ENCODE results near the gene AAGAB.
"Not testable (repeated sequence)": the region's sequence is repeated elsewhere in the genome, so short reads cannot be mapped to it uniquely, and the experiment has no call there.

AAGAB gene

DNA sequence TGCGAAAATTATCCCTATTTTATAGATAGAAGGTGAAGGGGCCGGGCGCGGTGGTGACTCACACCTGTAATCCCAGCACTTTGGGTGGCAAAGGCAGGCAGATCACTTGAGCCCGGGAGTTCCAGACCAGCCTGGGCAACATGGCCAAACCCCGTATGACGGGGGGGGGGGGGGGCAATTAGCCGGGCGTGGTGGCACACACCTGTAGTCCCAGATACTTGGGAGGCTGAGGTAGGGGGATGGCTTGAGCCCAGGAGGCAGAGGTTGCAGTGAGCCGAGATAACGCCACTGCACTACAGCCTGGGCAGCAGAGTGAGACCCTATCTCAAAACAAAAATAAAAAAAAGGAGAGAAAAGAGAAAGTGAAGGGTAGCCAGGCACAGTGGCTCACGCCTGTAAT, 1.4 kb downstream of the AAGAB start:
- TF ChIP-seq, protein P1, sequence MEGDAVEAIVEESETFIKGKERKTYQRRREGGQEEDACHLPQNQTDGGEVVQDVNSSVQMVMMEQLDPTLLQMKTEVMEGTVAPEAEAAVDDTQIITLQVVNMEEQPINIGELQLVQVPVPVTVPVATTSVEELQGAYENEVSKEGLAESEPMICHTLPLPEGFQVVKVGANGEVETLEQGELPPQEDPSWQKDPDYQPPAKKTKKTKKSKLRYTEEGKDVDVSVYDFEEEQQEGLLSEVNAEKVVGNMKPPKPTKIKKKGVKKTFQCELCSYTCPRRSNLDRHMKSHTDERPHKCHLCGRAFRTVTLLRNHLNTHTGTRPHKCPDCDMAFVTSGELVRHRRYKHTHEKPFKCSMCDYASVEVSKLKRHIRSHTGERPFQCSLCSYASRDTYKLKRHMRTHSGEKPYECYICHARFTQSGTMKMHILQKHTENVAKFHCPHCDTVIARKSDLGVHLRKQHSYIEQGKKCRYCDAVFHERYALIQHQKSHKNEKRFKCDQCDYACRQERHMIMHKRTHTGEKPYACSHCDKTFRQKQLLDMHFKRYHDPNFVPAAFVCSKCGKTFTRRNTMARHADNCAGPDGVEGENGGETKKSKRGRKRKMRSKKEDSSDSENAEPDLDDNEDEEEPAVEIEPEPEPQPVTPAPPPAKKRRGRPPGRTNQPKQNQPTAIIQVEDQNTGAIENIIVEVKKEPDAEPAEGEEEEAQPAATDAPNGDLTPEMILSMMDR (IDR thresholded peaks at IDR 0.05; ENCODE audit: insufficient read depth, low read depth, low read length, missing control alignments) = no peak
- H3K4me3 ChIP-seq (ENCODE audit: low read depth, low read length) = peak overlapping the region; percentile 79
- DNase-seq (ENCODE audit: low read depth) = no peak

DNA sequence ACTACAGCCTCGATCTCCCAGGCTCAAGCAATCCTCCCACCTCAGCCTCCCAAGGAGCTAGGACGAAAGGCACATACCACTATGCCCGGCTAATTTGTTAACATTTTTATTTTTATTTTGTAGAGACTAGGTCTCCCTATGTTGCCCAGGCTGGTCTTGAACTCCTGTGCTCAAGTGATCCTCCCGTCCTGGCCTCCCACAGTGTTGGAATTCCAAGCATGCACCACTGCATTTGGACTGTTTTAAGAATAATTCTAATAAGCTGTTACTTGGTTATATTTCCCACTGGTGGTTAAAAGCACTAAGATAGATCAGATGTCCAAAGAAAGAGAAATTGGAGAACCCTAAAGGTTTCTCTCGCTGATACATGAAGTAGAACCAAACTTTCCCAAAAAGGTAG, 3.1 kb downstream of the AAGAB start:
- TF ChIP-seq, protein P1 (IDR thresholded peaks at IDR 0.05; ENCODE audit: insufficient read depth, low read depth, low read length, missing control alignments) = no peak
- H3K4me3 ChIP-seq (ENCODE audit: low read depth, low read length) = no peak overlapping the region
- no peak for DNase-seq (ENCODE audit: low read depth)

DNA sequence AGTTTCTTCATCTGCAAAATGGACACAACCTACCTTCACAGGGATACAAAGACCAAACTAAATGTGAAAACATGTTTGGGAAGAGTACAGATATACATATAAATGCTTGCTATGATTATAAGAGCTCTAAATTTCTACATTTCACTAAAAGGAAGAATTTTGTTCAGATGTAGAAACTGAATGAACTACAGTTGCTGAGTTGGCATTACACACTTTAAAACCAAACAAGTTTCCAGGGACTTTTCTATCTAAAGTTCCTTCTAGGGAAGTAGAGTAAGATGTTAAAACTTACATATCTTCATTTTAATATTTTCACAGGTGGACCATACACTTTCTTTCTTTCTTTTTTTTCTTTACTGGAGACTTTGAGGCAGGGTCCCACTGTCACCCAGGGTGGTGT, 4.6 kb downstream of the AAGAB start:
- H3K4me3 ChIP-seq (ENCODE audit: low read depth, low read length) = no peak overlapping the region
- no peak for DNase-seq (ENCODE audit: low read depth)
- TF ChIP-seq, protein P1 (IDR thresholded peaks at IDR 0.05; ENCODE audit: insufficient read depth, low read depth, low read length, missing control alignments) = no peak

DNA sequence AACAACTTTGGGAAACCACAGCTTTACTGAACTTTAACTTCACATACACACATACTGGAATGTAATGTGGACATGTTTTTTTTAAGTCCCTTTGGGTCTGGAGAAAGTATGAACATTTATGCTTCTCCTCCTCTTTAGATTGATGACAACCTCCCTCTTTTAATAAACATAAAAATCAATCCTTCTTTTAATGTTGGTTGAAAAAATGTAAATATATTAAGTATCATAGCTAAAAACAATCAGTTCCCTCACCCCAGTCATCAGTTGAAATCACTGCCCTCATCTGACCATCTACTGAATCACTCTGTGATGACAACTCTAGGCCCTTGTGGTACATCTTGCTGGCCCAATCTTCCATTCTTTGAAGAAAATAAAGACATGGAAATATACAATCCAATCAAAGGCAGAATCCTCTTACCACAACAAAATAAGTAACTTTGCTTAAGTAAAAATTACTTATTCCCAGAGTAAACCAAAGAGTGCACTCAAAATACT, 6.4 kb downstream of the AAGAB start:
- no peak for DNase-seq (ENCODE audit: low read depth)
- H3K4me3 ChIP-seq (ENCODE audit: low read depth, low read length) = no peak overlapping the region
- TF ChIP-seq, protein P1 (IDR thresholded peaks at IDR 0.05; ENCODE audit: insufficient read depth, low read depth, low read length, missing control alignments) = no peak

DNA sequence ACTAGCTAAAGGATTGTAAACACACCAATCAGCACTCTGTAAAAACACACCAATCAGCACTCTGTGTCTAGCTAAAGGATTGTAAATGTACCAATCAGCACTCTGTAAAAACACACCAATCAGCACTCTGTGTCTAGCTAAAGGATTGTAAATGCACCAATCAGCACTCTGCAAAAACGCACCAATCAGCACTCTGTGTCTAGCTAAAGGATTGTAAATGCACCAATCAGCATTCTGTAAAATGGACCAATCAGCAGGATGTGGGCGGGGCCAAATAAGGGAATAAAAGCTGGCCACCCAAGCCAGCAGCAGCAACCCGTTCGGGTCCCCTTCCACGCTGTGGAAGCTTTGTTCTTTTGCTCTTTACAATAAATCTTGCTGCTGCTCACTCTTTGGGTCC, 7.9 kb downstream of the AAGAB start:
- DNase-seq (ENCODE audit: low read depth); H3K4me3 ChIP-seq (ENCODE audit: low read depth, low read length): not testable (repeated sequence)

DNA sequence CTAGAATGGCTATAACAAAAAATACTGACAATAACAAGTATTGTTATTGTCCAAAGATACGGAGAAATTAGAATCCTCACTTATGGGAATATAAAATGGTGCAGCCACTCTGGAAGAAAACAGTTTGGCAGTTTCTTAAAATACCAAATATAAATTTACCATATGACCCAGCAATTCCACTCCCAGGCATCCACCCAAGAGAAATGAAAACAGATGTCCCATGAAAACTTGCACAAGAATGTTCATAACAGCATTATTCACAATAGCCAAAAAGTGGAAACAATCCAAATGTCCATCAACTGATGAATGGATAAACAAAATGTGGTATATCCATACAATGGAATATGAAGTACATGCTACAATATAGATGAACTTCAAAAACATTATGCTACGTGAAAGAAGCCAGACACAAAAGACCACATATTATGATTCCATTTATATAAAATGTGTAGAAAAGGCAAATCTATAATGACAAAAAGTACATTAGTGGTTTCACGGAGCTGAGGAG, 9.4 kb downstream of the AAGAB start:
- TF ChIP-seq, protein P1 (IDR thresholded peaks at IDR 0.05; ENCODE audit: insufficient read depth, low read depth, low read length, missing control alignments) = no peak
- no peak for DNase-seq (ENCODE audit: low read depth)
- no peak overlapping the region for H3K4me3 ChIP-seq (ENCODE audit: low read depth, low read length)

DNA sequence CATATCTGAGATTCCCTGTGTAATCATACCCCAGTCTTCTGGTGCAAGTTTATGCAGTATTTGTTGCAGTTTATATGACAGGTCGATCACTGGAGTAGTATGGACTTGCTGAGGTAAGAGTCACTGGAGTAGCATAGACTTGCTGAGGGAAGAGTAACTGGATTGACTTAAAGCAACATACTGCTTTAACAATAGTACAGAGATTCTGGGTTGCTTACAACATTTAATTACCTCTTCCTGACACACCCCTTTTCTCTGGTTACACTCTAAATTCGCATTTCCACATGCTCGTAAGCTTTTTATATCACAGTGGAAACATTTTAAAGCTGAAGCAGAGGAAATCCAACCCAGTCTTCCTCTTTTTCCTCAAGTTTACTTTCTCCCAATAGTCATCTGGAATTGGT, 11.8 kb downstream of the AAGAB start:
- H3K4me3 ChIP-seq (ENCODE audit: low read depth, low read length) = no peak overlapping the region
- no peak for DNase-seq (ENCODE audit: low read depth)
- TF ChIP-seq, protein P1 (IDR thresholded peaks at IDR 0.05; ENCODE audit: insufficient read depth, low read depth, low read length, missing control alignments) = no peak

All from GM12865 (cell line).